OCI-LY7 (cell line): ENCODE measurements around the gene SLC4A1. TPM values are rescaled to one million over a fixed set of nuclear protein-coding genes. Genes with fewer than 3 reads are reported as not detected.
"Not testable (repeated sequence)": the region's sequence is repeated elsewhere in the genome, so short reads cannot be mapped to it uniquely, and the experiment has no call there.

Source experiments
- BruUV-seq: library from RNA; stranded (reverse); fragments of 400-500 nt; replicated peaks from 2 replicates; lab custom pipeline; 2021; lab: Mats Ljungman, UMichigan
- CTCF ChIA-PET: fragments of 300-600 bp; sonication (Branson Sonifier 250); formaldehyde crosslinking; loops from one replicate; lab custom pipeline; 2022; ENCODE audit warnings: antibody characterized with exemption; ENCODE audit not compliant: unreplicated experiment; lab: Charles Lee
- POLR2A ChIA-PET: fragments of 300-600 bp; sonication (Branson Sonifier 250); formaldehyde crosslinking; loops from one replicate; lab custom pipeline; 2022; ENCODE audit warnings: antibody characterized with exemption; lab: Charles Lee
- DNase-seq: peaks from one replicate; pipeline ENCODE4 v3.0.0-alpha.2; 2015; ENCODE audit warnings: low spot score
- H2AFZ ChIP-seq: fragments of 200-600 bp; sonication (generic), shearing (Covaris generic); 2 replicates; pipeline ENCODE4 v1.6.1; 2014; ENCODE audit warnings: mild to moderate bottlenecking, antibody characterized with exemption, low read length, moderate library complexity
- H3K27ac ChIP-seq: fragments of 200-600 bp; sonication (generic); 2 replicates; pipeline ENCODE4 v1.5.1; 2014; ENCODE audit warnings: mixed run types, low read depth, mild to moderate bottlenecking, moderate library complexity, low read length, inconsistent platforms; ENCODE audit not compliant: poor library complexity, severe bottlenecking
- H3K36me3 ChIP-seq: fragments of 200-600 bp; sonication (generic); 2 replicates; pipeline ENCODE4 v1.6.1; 2014; ENCODE audit warnings: mild to moderate bottlenecking, antibody characterized with exemption, low read length, moderate library complexity, mixed read lengths; ENCODE audit not compliant: insufficient read depth
- H3K4me1 ChIP-seq: fragments of 200-600 bp; sonication (generic); 2 replicates; pipeline ENCODE4 v1.5.1; 2014; ENCODE audit warnings: mild to moderate bottlenecking, low read length; ENCODE audit not compliant: insufficient read depth, poor library complexity, severe bottlenecking
- H3K4me2 ChIP-seq: fragments of 200-600 bp; sonication (generic); 2 replicates; pipeline ENCODE4 v1.6.1; 2014; ENCODE audit warnings: mild to moderate bottlenecking, low read length
- H3K4me3 ChIP-seq: fragments of 200-600 bp; sonication (generic); 2 replicates; pipeline ENCODE4 v1.5.1; 2014; ENCODE audit warnings: mild to moderate bottlenecking, low read depth, low read length; ENCODE audit not compliant: poor library complexity, severe bottlenecking
- H3K79me2 ChIP-seq: fragments of 200-600 bp; sonication (generic); 2 replicates; pipeline ENCODE4 v1.6.1; 2016; ENCODE audit warnings: low read depth, mild to moderate bottlenecking, low read length, moderate library complexity, mixed read lengths; ENCODE audit not compliant: insufficient read depth
- H3K9me2 ChIP-seq: fragments of 200-600 bp; sonication (generic); 2 replicates; pipeline ENCODE4 v1.6.1; 2016; ENCODE audit warnings: mild to moderate bottlenecking, low read length, mixed read lengths; ENCODE audit not compliant: insufficient read depth
- H3K9me3 ChIP-seq: fragments of 200-600 bp; sonication (generic); 2 replicates; pipeline ENCODE4 v1.6.1; 2014; ENCODE audit warnings: mild to moderate bottlenecking, mixed run types, low read length, mixed read lengths
- H4K20me1 ChIP-seq: fragments of 200-600 bp; sonication (generic); 2 replicates; pipeline ENCODE4 v1.6.1; 2014; ENCODE audit warnings: mild to moderate bottlenecking, antibody characterized with exemption, low read length, moderate library complexity, mixed read lengths; ENCODE audit not compliant: insufficient read depth
- CTCF ChIP-seq: fragments of 200-600 bp; sonication (generic); conservative IDR thresholded peaks from 2 replicates; pipeline ENCODE4 v1.5.1; 2014; ENCODE audit warnings: mild to moderate bottlenecking, antibody characterized with exemption, low read length, moderate library complexity, mixed read lengths
- EZH2phosphoT487 ChIP-seq: fragments of 200-600 bp; sonication (generic); IDR thresholded peaks from 2 replicates; pipeline ENCODE4 v1.6.1; 2018; ENCODE audit warnings: low read depth, borderline replicate concordance, mild to moderate bottlenecking, mixed run types, antibody characterized with exemption, low read length, moderate library complexity, mixed read lengths
- intact Hi-C: fragments of 100-400 bp; cut with micrococcal nuclease; formaldehyde crosslinking; loops from one replicate; pipeline ENCODE4 v1.10.0; 2022; ENCODE audit not compliant: unreplicated experiment
- total RNA-seq, 2 experiments: library from RNA; depleted of rRNA in 1 of 2; stranded (reverse); fragments of >200 nt in 1 of 2; shearing (Covaris generic) in 1 of 2; gene quantifications; 2 replicates each; pipeline ENCODE4 v1.2.3, GENCODE V29; 2014 to 2022

SLC4A1 gene
- total RNA-seq, 2 experiments from 2014 or later, result not detected

- peak overlapping the region; percentile 52; the same call in 1 of the 2 replicates for H3K4me2 ChIP-seq
- POLR2A ChIA-PET, result interaction anchor here (0.5 to 1.0 kb wide), 2 partner anchors 8 to 50 kb away, joined by 3 read pairs; no protein-coding TSS in a partner anchor
- no peak for TF ChIP-seq CTCF
- TF ChIP-seq EZH2phosphoT487, result no peak
- no peaks in the 10 kb centered on the region for H3K9me3 ChIP-seq
- BruUV-seq, result no TSS peak
- no peaks in the 10 kb centered on the region for H3K79me2 ChIP-seq
- no peak overlapping the region for H3K4me3 ChIP-seq
- CTCF ChIA-PET, result no interaction called here
- intact Hi-C loops, result no loop called here
- DNase-seq, result no peak
- H3K36me3 ChIP-seq, result no peaks in the 10 kb centered on the region
- H2AFZ ChIP-seq, result peak overlapping the region; percentile 74; the same call in 1 of the 2 replicates
- peak overlapping the region; percentile 53 for H3K27ac ChIP-seq
- H4K20me1 ChIP-seq, result no peaks in the 10 kb centered on the region
- no peaks in the 10 kb centered on the region for H3K9me2 ChIP-seq
- H3K4me1 ChIP-seq, result peaks cover 45% of the 10 kb centered on the region
These were observed 20.5 kb downstream of the SLC4A1 start for GRCh38 chr17:44247440-44247841.

- DNase-seq, result peak; percentile 71
- H3K79me2 ChIP-seq, result no peaks in the 10 kb centered on the region
- H3K4me2 ChIP-seq, result peak overlapping the region; percentile 50
- no peaks in the 10 kb centered on the region for H3K36me3 ChIP-seq
- no peaks in the 10 kb centered on the region for H4K20me1 ChIP-seq
- peak overlapping the region; percentile 23 for H3K27ac ChIP-seq
- no peaks in the 10 kb centered on the region for H3K9me3 ChIP-seq
- ChIA-PET CTCF (no interaction called here), POLR2A (interaction anchor here (0.6 kb wide), 2 partner anchors 308 to 473 kb away, joined by 4 read pairs; no protein-coding TSS in a partner anchor)
- intact Hi-C loops, result no loop called here
- H3K9me2 ChIP-seq, result no peaks in the 10 kb centered on the region
- peaks cover 25% of the 10 kb centered on the region for H3K4me1 ChIP-seq
- no peak for TF ChIP-seq CTCF
- no peak for TF ChIP-seq EZH2phosphoT487
- peak overlapping the region; percentile 71 for H2AFZ ChIP-seq
- no TSS peak for BruUV-seq
- H3K4me3 ChIP-seq, result peak overlapping the region; percentile 15
These were observed 26.8 kb downstream of the SLC4A1 start for GRCh38 chr17:44241106-44241624.

GRCh38 chr17:44237886-44238285 lies 30.0 kb downstream of the SLC4A1 start:
- H3K36me3 ChIP-seq, DNase-seq, POLR2A ChIA-PET, H3K4me3 ChIP-seq, H4K20me1 ChIP-seq, H3K9me3 ChIP-seq, H3K79me2 ChIP-seq, BruUV-seq, H3K4me2 ChIP-seq, H2AFZ ChIP-seq, H3K9me2 ChIP-seq, H3K27ac ChIP-seq, CTCF ChIA-PET, intact Hi-C loops: not testable (repeated sequence)
- H3K4me1 ChIP-seq, result peaks cover 13% of the 10 kb centered on the region
